SK-N-SH treated with all-trans-retinoic acid at 6 μM for 48 hours (cell line): ENCODE data around the gene ZFHX2.

Experiments
- ATAC-seq: fragments of 200-7000 bp; cut with Tn5 transposase; 3 replicates; pipeline ENCODE4 v1.9.1; 2020; ENCODE audit warnings: mild to moderate bottlenecking, moderate library complexity
- ARNTL ChIP-seq: fragments of 450-650 bp; formaldehyde crosslinking; IDR thresholded peaks from 2 replicates; pipeline ENCODE4 v1.5.0; 2020; ENCODE audit warnings: low read depth, mild to moderate bottlenecking, moderate library complexity, borderline replicate concordance
- BACH2 ChIP-seq: fragments of 250-450 bp; sonication (Bioruptor Pico); IDR thresholded peaks from 2 replicates; pipeline ENCODE4 v1.9.0; 2021; ENCODE audit warnings: mild to moderate bottlenecking, borderline replicate concordance
- CREB5 ChIP-seq: fragments of 250-450 bp; sonication (Bioruptor Pico); IDR thresholded peaks from 2 replicates; pipeline ENCODE4 v1.5.1; 2020; ENCODE audit warnings: low read depth, mild to moderate bottlenecking, moderate library complexity
- CSDC2 ChIP-seq: fragments of 250-450 bp; sonication (Bioruptor Pico); IDR thresholded peaks from 2 replicates; pipeline ENCODE4 v1.5.0; 2020; ENCODE audit warnings: mild to moderate bottlenecking, moderate library complexity
- CSRNP3 ChIP-seq: fragments of 250-450 bp; sonication (Bioruptor Pico); IDR thresholded peaks from 2 replicates; pipeline ENCODE4 v1.5.1; 2021; ENCODE audit warnings: mild to moderate bottlenecking, moderate library complexity
- ESRRG ChIP-seq: fragments of 250-450 bp; sonication (Bioruptor Pico); IDR thresholded peaks from 2 replicates; pipeline ENCODE4 v1.6.1; 2021; ENCODE audit warnings: mild to moderate bottlenecking
- GLIS3 ChIP-seq: fragments of 250-450 bp; sonication (Bioruptor Pico); IDR thresholded peaks from 2 replicates; pipeline ENCODE4 v1.5.0; 2020; ENCODE audit warnings: mild to moderate bottlenecking, moderate library complexity
- ISL1 ChIP-seq: fragments of 250-450 bp; sonication (Bioruptor Pico); IDR thresholded peaks from 2 replicates; pipeline ENCODE4 v2.1.2; 2022; ENCODE audit warnings: mild to moderate bottlenecking, moderate library complexity
- OSR1 ChIP-seq: fragments of 250-450 bp; sonication (Bioruptor Pico); IDR thresholded peaks from 2 replicates; pipeline ENCODE4 v1.8.0; 2022; ENCODE audit warnings: moderate library complexity, mild to moderate bottlenecking, inconsistent platforms
- PATZ1 ChIP-seq: fragments of 250-450 bp; sonication (Bioruptor Pico); IDR thresholded peaks from 2 replicates; pipeline ENCODE4 v1.8.0; 2020; ENCODE audit warnings: mild to moderate bottlenecking, moderate library complexity, borderline replicate concordance
- POU6F1 ChIP-seq: fragments of 250-450 bp; sonication (Bioruptor Pico); IDR thresholded peaks from 2 replicates; pipeline ENCODE4 v1.8.0; 2021; ENCODE audit warnings: low read depth, mild to moderate bottlenecking, moderate library complexity, borderline replicate concordance
- PPARA ChIP-seq: fragments of 250-450 bp; sonication (Bioruptor Pico); IDR thresholded peaks from 2 replicates; pipeline ENCODE4 v1.5.0; 2020; ENCODE audit warnings: mild to moderate bottlenecking, borderline replicate concordance
- RARB ChIP-seq: fragments of 250-450 bp; sonication (Bioruptor Pico); IDR thresholded peaks from 2 replicates; pipeline ENCODE4 v1.8.0; 2021; ENCODE audit warnings: mild to moderate bottlenecking, moderate library complexity
- SNAI2 ChIP-seq: fragments of 250-450 bp; sonication (Bioruptor Pico); IDR thresholded peaks from 2 replicates; pipeline ENCODE4 v1.5.0; 2020; ENCODE audit warnings: mild to moderate bottlenecking, moderate library complexity
- TCF4 ChIP-seq: fragments of 250-450 bp; sonication (Bioruptor Pico); IDR thresholded peaks from 2 replicates; pipeline ENCODE4 v1.8.0; 2021; ENCODE audit warnings: mild to moderate bottlenecking, moderate library complexity, borderline replicate concordance
- TOX ChIP-seq: fragments of 250-450 bp; sonication (Bioruptor Pico); IDR thresholded peaks from 2 replicates; pipeline ENCODE4 v1.8.0; 2021; ENCODE audit warnings: mild to moderate bottlenecking, moderate library complexity, borderline replicate concordance
- TSHZ2 ChIP-seq: fragments of 250-450 bp; sonication (Bioruptor Pico); IDR thresholded peaks from 2 replicates; pipeline ENCODE4 v1.5.0; 2020; ENCODE audit warnings: mild to moderate bottlenecking, moderate library complexity
- ZFP3 ChIP-seq: fragments of 250-450 bp; sonication (Bioruptor Pico); IDR thresholded peaks from 2 replicates; pipeline ENCODE4 v1.5.0; 2020; ENCODE audit warnings: mild to moderate bottlenecking, moderate library complexity
- ZNF565 ChIP-seq: fragments of 450-650 bp; formaldehyde crosslinking; conservative IDR thresholded peaks from 2 replicates; pipeline ENCODE4 v1.5.0; 2020; ENCODE audit warnings: low read depth, mild to moderate bottlenecking, moderate library complexity
- ZNF8 ChIP-seq: fragments of 450-650 bp; formaldehyde crosslinking; IDR thresholded peaks from 2 replicates; pipeline ENCODE4 v1.5.0; 2020; ENCODE audit warnings: mild to moderate bottlenecking, moderate library complexity

The ZFHX2 gene

GRCh38 chr14:23521785-23522640 is 29.6 kb downstream of the ZFHX2 start:
- TF ChIP-seq BACH2 (CRISPR knock-in tag) (no peak), CSDC2 (CRISPR knock-in tag) (no peak), PATZ1 (CRISPR knock-in tag) (no peak), ZNF565 (no peak), PPARA (CRISPR knock-in tag) (no peak), OSR1 (CRISPR knock-in tag) (no peak), TCF4 (CRISPR knock-in tag) (no peak), TSHZ2 (CRISPR knock-in tag) (no peak)
- no peak for ATAC-seq

- no peak for ATAC-seq
- no peak for TF ChIP-seq CSRNP3 (CRISPR knock-in tag)
- TF ChIP-seq CREB5: no peak
- no peak for TF ChIP-seq OSR1 (CRISPR knock-in tag)
Measured at GRCh38 chr14:23520899-23521533, 30.5 kb downstream of the ZFHX2 start.

GRCh38 chr14:23518709-23519108 is 32.9 kb downstream of the ZFHX2 start:
- ATAC-seq: no peak
- TF ChIP-seq BACH2 (CRISPR knock-in tag) (no peak), GLIS3 (CRISPR knock-in tag) (no peak), CSRNP3 (CRISPR knock-in tag) (no peak), ZNF8 (CRISPR knock-in tag) (no peak), ISL1 (CRISPR knock-in tag) (no peak), TCF4 (CRISPR knock-in tag) (no peak), POU6F1 (CRISPR knock-in tag) (no peak), PATZ1 (CRISPR knock-in tag) (no peak), ESRRG (no peak), ZNF565 (no peak), ARNTL (no peak), OSR1 (CRISPR knock-in tag) (no peak), TOX (CRISPR knock-in tag) (no peak), PPARA (CRISPR knock-in tag) (no peak), RARB (CRISPR knock-in tag) (no peak), SNAI2 (no peak), ZFP3 (CRISPR knock-in tag) (no peak), CSDC2 (CRISPR knock-in tag) (no peak)
